ENCODE measurements around the gene SCN4B. TPM values are rescaled to one million over a fixed set of nuclear protein-coding genes. Genes with fewer than 3 reads are reported as not detected.
"Not testable (repeated sequence)": the region's sequence is repeated elsewhere in the genome, so short reads cannot be mapped to it uniquely, and the experiment has no call there.

Gene SCN4B
- total and polyA plus RNA-seq, 2 of the 8 experiments (the other 6 are each of a cell fraction or from before 2014, with no cell fraction given): 2.8 to 4.9 TPM

- 97% methylated on average over 5 of the region's 5 CpGs; no CpG with 5 or more reads in 1 of the 2 experiments for WGBS, 2 experiments (ENCODE audit: extremely low coverage in 1 of 2, insufficient coverage in 1 of 2, insufficient read length in 1 of 2, insufficient replicate concordance in 2 of 2, low coverage in 1 of 2, low lambda C conversion rate in 2 of 2, missing lambda C conversion rate in 1 of 2)
These were observed 40.2 kb upstream of the SCN4B start for GRCh38 chr11:118192817-118193216.

GRCh38 chr11:118190942-118191506 is 38.4 kb upstream of the SCN4B start:
- POLR2A ChIA-PET (ENCODE audit: partially characterized antibody): not testable (repeated sequence)

More at GRCh38 chr11:118192817-118193216, 40.2 kb upstream of the SCN4B start:
- H3K56ac ChIP-seq (replicated peaks; ENCODE audit: insufficient read length, low read depth, low read length); H3K4me2 ChIP-seq (ENCODE audit: insufficient read depth in 1 of 2, low read depth in 2 of 2, low read length in 2 of 2); H2AK5ac ChIP-seq (ENCODE audit: low read depth, low read length); H2BK12ac ChIP-seq (ENCODE audit: low read depth, low read length); H3K36me3 ChIP-seq (ENCODE audit: control insufficient read depth in 2 of 4, insufficient read depth in 4 of 4, low read length in 3 of 4); H2BK15ac ChIP-seq (ENCODE audit: low read length); H4K20me1 ChIP-seq (replicated peaks in 1 of 2; ENCODE audit: control insufficient read depth in 1 of 2, insufficient read depth in 2 of 2, low read length in 2 of 2); H3K9ac ChIP-seq (replicated peaks in 1 of 4; ENCODE audit: extremely low read depth in 1 of 4, low read depth in 3 of 4, low read length in 3 of 4); H2BK5ac ChIP-seq (ENCODE audit: low read depth, low read length); H2BK120ac ChIP-seq (replicated peaks; ENCODE audit: low read depth, low read length); H3K23ac ChIP-seq (ENCODE audit: insufficient read length); H3K9me3 ChIP-seq (ENCODE audit: insufficient read depth in 2 of 2, low read depth in 1 of 2, low read length in 1 of 2); H3K79me2 ChIP-seq (ENCODE audit: control insufficient read depth in 1 of 2, insufficient read depth in 2 of 2, low read length in 2 of 2); H3K18ac ChIP-seq (ENCODE audit: extremely low read depth, low read length); H4K91ac ChIP-seq (replicated peaks; ENCODE audit: insufficient read length, low read length); H3K14ac ChIP-seq (ENCODE audit: insufficient read length); POLR2A ChIA-PET (ENCODE audit: partially characterized antibody); H3K4ac ChIP-seq (replicated peaks; ENCODE audit: insufficient read length, low read depth, low read length); H2AFZ ChIP-seq (ENCODE audit: low read length); DNase-seq (ENCODE audit: low read depth in 1 of 2, low spot score in 2 of 2); H4K8ac ChIP-seq (ENCODE audit: extremely low read depth, insufficient read depth, low read length); H3K79me1 ChIP-seq (ENCODE audit: low read depth, low read length); H4K5ac ChIP-seq (ENCODE audit: insufficient read length, low read depth, low read length); H3K27me3 ChIP-seq (replicated peaks in 1 of 4; ENCODE audit: control insufficient read depth in 3 of 4, extremely low read depth in 1 of 4, insufficient read depth in 3 of 4, low read length in 3 of 4); H3K23me2 ChIP-seq (ENCODE audit: low read depth, low read length); FAIRE-seq; H3K27ac ChIP-seq (ENCODE audit: low read depth, low read length); H2BK20ac ChIP-seq (ENCODE audit: low read length); H3K4me3 ChIP-seq (ENCODE audit: extremely low read depth in 1 of 4, insufficient read depth in 2 of 4, low read depth in 3 of 4, low read length in 4 of 4): not testable (repeated sequence)
- H3K4me1 ChIP-seq (replicated peaks in 1 of 4; ENCODE audit: control insufficient read depth in 3 of 4, insufficient read depth in 4 of 4, low read length in 3 of 4): peaks cover under 1 to 14% (median 2%) of the 10 kb centered on the region in 4 experiments; a peak in 5 of 7 replicates
- CTCF ChIA-PET (ENCODE audit: partially characterized antibody): interaction anchor here (1.7 kb wide), 1 partner anchor 49 kb away, joined by 4 read pairs; no protein-coding TSS in a partner anchor

More at GRCh38 chr11:118190942-118191506, 38.4 kb upstream of the SCN4B start:
- not testable (repeated sequence) for H3K27me3 ChIP-seq (replicated peaks in 1 of 4; ENCODE audit: control insufficient read depth in 3 of 4, extremely low read depth in 1 of 4, insufficient read depth in 3 of 4, low read length in 3 of 4); H3K14ac ChIP-seq (ENCODE audit: insufficient read length); H2BK120ac ChIP-seq (replicated peaks; ENCODE audit: low read depth, low read length); H3K79me1 ChIP-seq (ENCODE audit: low read depth, low read length); H3K23me2 ChIP-seq (ENCODE audit: low read depth, low read length); H2AK5ac ChIP-seq (ENCODE audit: low read depth, low read length); H3K36me3 ChIP-seq (ENCODE audit: control insufficient read depth in 2 of 4, insufficient read depth in 4 of 4, low read length in 3 of 4); H4K8ac ChIP-seq (ENCODE audit: extremely low read depth, insufficient read depth, low read length); H3K9ac ChIP-seq (replicated peaks in 1 of 4; ENCODE audit: extremely low read depth in 1 of 4, low read depth in 3 of 4, low read length in 3 of 4); H3K23ac ChIP-seq (ENCODE audit: insufficient read length); H3K9me3 ChIP-seq (ENCODE audit: insufficient read depth in 2 of 2, low read depth in 1 of 2, low read length in 1 of 2); H3K18ac ChIP-seq (ENCODE audit: extremely low read depth, low read length); H3K79me2 ChIP-seq (ENCODE audit: control insufficient read depth in 1 of 2, insufficient read depth in 2 of 2, low read length in 2 of 2); H2BK15ac ChIP-seq (ENCODE audit: low read length); H3K4ac ChIP-seq (replicated peaks; ENCODE audit: insufficient read length, low read depth, low read length); H2BK12ac ChIP-seq (ENCODE audit: low read depth, low read length); H4K20me1 ChIP-seq (replicated peaks in 1 of 2; ENCODE audit: control insufficient read depth in 1 of 2, insufficient read depth in 2 of 2, low read length in 2 of 2); H4K91ac ChIP-seq (replicated peaks; ENCODE audit: insufficient read length, low read length); H3K56ac ChIP-seq (replicated peaks; ENCODE audit: insufficient read length, low read depth, low read length); FAIRE-seq; H2BK20ac ChIP-seq (ENCODE audit: low read length); H3K4me2 ChIP-seq (ENCODE audit: insufficient read depth in 1 of 2, low read depth in 2 of 2, low read length in 2 of 2); H4K5ac ChIP-seq (ENCODE audit: insufficient read length, low read depth, low read length); H3K27ac ChIP-seq (ENCODE audit: low read depth, low read length); H2AFZ ChIP-seq (ENCODE audit: low read length); H2BK5ac ChIP-seq (ENCODE audit: low read depth, low read length); H3K4me3 ChIP-seq (ENCODE audit: extremely low read depth in 1 of 4, insufficient read depth in 2 of 4, low read depth in 3 of 4, low read length in 4 of 4); DNase-seq (ENCODE audit: low read depth in 1 of 2, low spot score in 2 of 2)
- 76% methylated on average over 2 of the region's 2 CpGs; no CpG with 5 or more reads in 1 of the 2 experiments for WGBS, 2 experiments (ENCODE audit: extremely low coverage in 1 of 2, insufficient coverage in 1 of 2, insufficient read length in 1 of 2, insufficient replicate concordance in 2 of 2, low coverage in 1 of 2, low lambda C conversion rate in 2 of 2, missing lambda C conversion rate in 1 of 2)
- H3K4me1 ChIP-seq (replicated peaks in 1 of 4; ENCODE audit: control insufficient read depth in 3 of 4, insufficient read depth in 4 of 4, low read length in 3 of 4): peaks cover 0 to 11% (median 2%) of the 10 kb centered on the region in 4 experiments; a peak in 3 of 7 replicates
- CTCF ChIA-PET (ENCODE audit: partially characterized antibody): interaction anchor here (1.2 to 1.6 kb wide), 2 partner anchors 12 to 161 kb away, joined by 3 to 6 read pairs; no protein-coding TSS in a partner anchor

Data from H1 (cell line).